ENCODE measurements around the gene SNRNP25. TPM values are rescaled to one million over a fixed set of nuclear protein-coding genes. Genes with fewer than 3 reads are reported as not detected.

The SNRNP25 gene
- total and polyA plus RNA-seq, 9 of the 15 experiments (the other 6 are each of a cell fraction or from before 2014, with no cell fraction given): 59.0 to 176 (median 108) TPM

DNA sequence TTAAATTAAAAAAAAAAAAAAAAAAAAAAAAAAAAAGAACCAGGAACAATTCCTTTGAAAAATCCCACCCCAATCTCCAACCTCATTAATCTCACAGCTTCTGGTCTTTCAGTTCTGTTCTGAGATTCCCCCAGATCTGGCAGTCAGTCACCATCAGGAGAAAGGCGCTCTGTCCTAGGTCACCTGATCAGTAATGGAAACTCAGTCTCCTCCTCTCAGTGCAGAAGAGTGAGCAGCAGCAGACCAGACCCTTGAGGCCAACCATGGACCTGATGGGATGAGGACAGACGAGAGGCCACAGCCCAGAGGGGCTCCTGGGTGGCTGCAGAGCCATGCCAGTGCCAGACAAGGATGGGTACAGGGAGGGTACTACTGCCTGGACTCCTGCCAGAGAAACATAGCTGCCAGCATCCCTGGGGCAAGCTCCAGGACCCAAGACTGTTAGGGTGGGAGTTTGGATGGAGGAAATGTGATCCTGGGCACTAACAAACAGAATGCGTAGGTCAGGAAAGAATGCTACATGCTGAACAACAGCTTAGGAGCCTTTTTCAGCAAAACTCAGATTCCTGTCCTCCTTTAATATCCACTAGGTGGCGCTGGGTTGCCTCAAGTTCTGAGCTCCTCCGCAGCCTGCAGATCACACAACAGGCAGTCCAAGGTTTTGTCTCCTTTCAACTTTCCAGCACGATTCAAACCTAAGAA lies 53.1 kb downstream of the SNRNP25 start (continued):
- TF ChIP-seq, protein P1, sequence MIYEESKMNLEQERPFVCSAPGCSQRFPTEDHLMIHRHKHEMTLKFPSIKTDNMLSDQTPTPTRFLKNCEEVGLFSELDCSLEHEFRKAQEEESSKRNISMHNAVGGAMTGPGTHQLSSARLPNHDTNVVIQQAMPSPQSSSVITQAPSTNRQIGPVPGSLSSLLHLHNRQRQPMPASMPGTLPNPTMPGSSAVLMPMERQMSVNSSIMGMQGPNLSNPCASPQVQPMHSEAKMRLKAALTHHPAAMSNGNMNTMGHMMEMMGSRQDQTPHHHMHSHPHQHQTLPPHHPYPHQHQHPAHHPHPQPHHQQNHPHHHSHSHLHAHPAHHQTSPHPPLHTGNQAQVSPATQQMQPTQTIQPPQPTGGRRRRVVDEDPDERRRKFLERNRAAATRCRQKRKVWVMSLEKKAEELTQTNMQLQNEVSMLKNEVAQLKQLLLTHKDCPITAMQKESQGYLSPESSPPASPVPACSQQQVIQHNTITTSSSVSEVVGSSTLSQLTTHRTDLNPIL (CRISPR knock-in tag; IDR thresholded peaks at IDR 0.05): 0 out of 2 replicates have a peak, but pooled peaks have one; percentile 13
- TF ChIP-seq POLR3G (IDR thresholded peaks at IDR 0.05; ENCODE audit: extremely low read depth, insufficient read length, insufficient replicate concordance) (no peak), ZNF444 (CRISPR knock-in tag; IDR thresholded peaks at IDR 0.05) (no peak), JUN (IDR thresholded peaks at IDR 0.05; ENCODE audit: borderline replicate concordance, low read depth, low read length) (no peak), JUN (CRISPR knock-in tag; IDR thresholded peaks at IDR 0.05; ENCODE audit: borderline replicate concordance) (no peak), DIDO1 (tag; IDR thresholded peaks at IDR 0.05; ENCODE audit: low read depth) (no peak), HNRNPLL (IDR thresholded peaks at IDR 0.05; ENCODE audit: low read depth, low read length, poor library complexity, severe bottlenecking) (no peak), ZNF354B (CRISPR knock-in tag; IDR thresholded peaks at IDR 0.05) (no peak), TBL1XR1 (IDR thresholded peaks at IDR 0.05; ENCODE audit: low read length in 2 of 2) (no peak), ZNF584 (CRISPR knock-in tag; IDR thresholded peaks at IDR 0.05; ENCODE audit: low read depth) (no peak), PTTG1 (tag; IDR thresholded peaks at IDR 0.05; ENCODE audit: low read depth) (no peak), MCM2 (IDR thresholded peaks at IDR 0.05; ENCODE audit: low read depth) (no peak), ZNF75A (CRISPR knock-in tag; IDR thresholded peaks at IDR 0.05) (no peak), TCF7L2 (IDR thresholded peaks at IDR 0.05; ENCODE audit: low read depth, low read length) (no peak), PHTF2 (CRISPR knock-in tag; IDR thresholded peaks at IDR 0.05) (no peak), FOXK1 (CRISPR knock-in tag; IDR thresholded peaks at IDR 0.05; ENCODE audit: borderline replicate concordance) (no peak)
- TF ChIP-seq, protein P2, sequence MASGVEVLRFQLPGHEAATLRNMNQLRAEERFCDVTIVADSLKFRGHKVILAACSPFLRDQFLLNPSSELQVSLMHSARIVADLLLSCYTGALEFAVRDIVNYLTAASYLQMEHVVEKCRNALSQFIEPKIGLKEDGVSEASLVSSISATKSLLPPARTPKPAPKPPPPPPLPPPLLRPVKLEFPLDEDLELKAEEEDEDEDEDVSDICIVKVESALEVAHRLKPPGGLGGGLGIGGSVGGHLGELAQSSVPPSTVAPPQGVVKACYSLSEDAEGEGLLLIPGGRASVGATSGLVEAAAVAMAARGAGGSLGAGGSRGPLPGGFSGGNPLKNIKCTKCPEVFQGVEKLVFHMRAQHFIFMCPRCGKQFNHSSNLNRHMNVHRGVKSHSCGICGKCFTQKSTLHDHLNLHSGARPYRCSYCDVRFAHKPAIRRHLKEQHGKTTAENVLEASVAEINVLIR (CRISPR knock-in tag; IDR thresholded peaks at IDR 0.05): no peak
- TF ChIP-seq, protein P3, sequence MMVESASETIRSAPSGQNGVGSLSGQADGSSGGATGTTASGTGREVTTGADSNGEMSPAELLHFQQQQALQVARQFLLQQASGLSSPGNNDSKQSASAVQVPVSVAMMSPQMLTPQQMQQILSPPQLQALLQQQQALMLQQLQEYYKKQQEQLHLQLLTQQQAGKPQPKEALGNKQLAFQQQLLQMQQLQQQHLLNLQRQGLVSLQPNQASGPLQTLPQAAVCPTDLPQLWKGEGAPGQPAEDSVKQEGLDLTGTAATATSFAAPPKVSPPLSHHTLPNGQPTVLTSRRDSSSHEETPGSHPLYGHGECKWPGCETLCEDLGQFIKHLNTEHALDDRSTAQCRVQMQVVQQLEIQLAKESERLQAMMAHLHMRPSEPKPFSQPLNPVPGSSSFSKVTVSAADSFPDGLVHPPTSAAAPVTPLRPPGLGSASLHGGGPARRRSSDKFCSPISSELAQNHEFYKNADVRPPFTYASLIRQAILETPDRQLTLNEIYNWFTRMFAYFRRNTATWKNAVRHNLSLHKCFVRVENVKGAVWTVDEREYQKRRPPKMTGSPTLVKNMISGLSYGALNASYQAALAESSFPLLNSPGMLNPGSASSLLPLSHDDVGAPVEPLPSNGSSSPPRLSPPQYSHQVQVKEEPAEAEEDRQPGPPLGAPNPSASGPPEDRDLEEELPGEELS (CRISPR knock-in tag; IDR thresholded peaks at IDR 0.05; ENCODE audit: borderline replicate concordance): no peak
- TF ChIP-seq, protein P4, sequence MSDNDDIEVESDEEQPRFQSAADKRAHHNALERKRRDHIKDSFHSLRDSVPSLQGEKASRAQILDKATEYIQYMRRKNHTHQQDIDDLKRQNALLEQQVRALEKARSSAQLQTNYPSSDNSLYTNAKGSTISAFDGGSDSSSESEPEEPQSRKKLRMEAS (CRISPR knock-in tag; IDR thresholded peaks at IDR 0.05): peak; percentile 41; the same call in 1 of the 2 replicates
- TF ChIP-seq, protein P5, sequence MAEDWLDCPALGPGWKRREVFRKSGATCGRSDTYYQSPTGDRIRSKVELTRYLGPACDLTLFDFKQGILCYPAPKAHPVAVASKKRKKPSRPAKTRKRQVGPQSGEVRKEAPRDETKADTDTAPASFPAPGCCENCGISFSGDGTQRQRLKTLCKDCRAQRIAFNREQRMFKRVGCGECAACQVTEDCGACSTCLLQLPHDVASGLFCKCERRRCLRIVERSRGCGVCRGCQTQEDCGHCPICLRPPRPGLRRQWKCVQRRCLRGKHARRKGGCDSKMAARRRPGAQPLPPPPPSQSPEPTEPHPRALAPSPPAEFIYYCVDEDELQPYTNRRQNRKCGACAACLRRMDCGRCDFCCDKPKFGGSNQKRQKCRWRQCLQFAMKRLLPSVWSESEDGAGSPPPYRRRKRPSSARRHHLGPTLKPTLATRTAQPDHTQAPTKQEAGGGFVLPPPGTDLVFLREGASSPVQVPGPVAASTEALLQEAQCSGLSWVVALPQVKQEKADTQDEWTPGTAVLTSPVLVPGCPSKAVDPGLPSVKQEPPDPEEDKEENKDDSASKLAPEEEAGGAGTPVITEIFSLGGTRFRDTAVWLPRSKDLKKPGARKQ (CRISPR knock-in tag; IDR thresholded peaks at IDR 0.05): no peak
